HL-60 (cell line): ENCODE measurements around the gene KREMEN2.

Experiments
- GABPA ChIP-seq: IDR thresholded peaks from 2 replicates; pipeline ENCODE4 v1.6.1; 2012; ENCODE audit warnings: low read depth
- POLR2AphosphoS5 ChIP-seq: IDR thresholded peaks from 2 replicates; pipeline ENCODE4 v1.6.1; 2012; ENCODE audit warnings: low read depth
- TF ChIP-seq, protein P1 (sequence below): IDR thresholded peaks from one replicate; pipeline ENCODE4 v1.5.1; 2011; ENCODE audit warnings: low read length, control low read depth, inconsistent platforms; ENCODE audit not compliant: insufficient read depth
- TF ChIP-seq, protein P2 (sequence below): IDR thresholded peaks from 2 replicates; pipeline ENCODE4 v1.6.1; 2012; ENCODE audit warnings: low read depth; ENCODE audit not compliant: insufficient replicate concordance

DNA sequence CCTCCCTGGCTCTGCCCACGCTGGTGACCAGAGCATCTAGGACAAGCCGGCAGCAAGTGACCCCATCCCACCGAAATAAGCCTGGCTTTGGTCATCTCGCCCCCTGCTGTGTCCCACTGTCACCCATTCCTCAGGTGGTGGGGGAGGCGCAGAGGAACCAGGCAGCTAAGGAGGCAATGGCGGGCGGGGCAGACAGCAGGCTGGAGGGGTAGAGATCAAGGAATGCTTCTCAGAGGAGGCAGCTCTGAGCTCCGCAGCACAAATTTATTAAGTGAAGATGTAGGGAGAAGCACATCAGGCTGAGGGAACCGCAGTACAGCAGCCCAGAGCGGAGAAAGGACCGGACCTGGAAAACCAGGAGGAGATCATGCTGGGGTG, 7.5 kb upstream of the KREMEN2 start:
- TF ChIP-seq, protein P1, sequence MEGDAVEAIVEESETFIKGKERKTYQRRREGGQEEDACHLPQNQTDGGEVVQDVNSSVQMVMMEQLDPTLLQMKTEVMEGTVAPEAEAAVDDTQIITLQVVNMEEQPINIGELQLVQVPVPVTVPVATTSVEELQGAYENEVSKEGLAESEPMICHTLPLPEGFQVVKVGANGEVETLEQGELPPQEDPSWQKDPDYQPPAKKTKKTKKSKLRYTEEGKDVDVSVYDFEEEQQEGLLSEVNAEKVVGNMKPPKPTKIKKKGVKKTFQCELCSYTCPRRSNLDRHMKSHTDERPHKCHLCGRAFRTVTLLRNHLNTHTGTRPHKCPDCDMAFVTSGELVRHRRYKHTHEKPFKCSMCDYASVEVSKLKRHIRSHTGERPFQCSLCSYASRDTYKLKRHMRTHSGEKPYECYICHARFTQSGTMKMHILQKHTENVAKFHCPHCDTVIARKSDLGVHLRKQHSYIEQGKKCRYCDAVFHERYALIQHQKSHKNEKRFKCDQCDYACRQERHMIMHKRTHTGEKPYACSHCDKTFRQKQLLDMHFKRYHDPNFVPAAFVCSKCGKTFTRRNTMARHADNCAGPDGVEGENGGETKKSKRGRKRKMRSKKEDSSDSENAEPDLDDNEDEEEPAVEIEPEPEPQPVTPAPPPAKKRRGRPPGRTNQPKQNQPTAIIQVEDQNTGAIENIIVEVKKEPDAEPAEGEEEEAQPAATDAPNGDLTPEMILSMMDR: no peak
- no peak for TF ChIP-seq POLR2AphosphoS5
- TF ChIP-seq, protein P2, sequence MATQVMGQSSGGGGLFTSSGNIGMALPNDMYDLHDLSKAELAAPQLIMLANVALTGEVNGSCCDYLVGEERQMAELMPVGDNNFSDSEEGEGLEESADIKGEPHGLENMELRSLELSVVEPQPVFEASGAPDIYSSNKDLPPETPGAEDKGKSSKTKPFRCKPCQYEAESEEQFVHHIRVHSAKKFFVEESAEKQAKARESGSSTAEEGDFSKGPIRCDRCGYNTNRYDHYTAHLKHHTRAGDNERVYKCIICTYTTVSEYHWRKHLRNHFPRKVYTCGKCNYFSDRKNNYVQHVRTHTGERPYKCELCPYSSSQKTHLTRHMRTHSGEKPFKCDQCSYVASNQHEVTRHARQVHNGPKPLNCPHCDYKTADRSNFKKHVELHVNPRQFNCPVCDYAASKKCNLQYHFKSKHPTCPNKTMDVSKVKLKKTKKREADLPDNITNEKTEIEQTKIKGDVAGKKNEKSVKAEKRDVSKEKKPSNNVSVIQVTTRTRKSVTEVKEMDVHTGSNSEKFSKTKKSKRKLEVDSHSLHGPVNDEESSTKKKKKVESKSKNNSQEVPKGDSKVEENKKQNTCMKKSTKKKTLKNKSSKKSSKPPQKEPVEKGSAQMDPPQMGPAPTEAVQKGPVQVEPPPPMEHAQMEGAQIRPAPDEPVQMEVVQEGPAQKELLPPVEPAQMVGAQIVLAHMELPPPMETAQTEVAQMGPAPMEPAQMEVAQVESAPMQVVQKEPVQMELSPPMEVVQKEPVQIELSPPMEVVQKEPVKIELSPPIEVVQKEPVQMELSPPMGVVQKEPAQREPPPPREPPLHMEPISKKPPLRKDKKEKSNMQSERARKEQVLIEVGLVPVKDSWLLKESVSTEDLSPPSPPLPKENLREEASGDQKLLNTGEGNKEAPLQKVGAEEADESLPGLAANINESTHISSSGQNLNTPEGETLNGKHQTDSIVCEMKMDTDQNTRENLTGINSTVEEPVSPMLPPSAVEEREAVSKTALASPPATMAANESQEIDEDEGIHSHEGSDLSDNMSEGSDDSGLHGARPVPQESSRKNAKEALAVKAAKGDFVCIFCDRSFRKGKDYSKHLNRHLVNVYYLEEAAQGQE: no peak
- no peak for TF ChIP-seq GABPA
